Mesenchymal stem cell (in vitro differentiated cells and primary cell): ENCODE measurements around the gene DCLK1.

Experiments used
- DNase-seq: peaks from one replicate; pipeline ENCODE4 v3.0.0-alpha.2; 2013
- H2AFZ ChIP-seq: one replicate; pipeline ENCODE4 v1.6.1; 2013; ENCODE audit warnings: low read depth, mild to moderate bottlenecking, control low read depth, inconsistent platforms, low read length, moderate library complexity
- H2AK5ac ChIP-seq: 2 replicates; pipeline ENCODE4 v1.6.1; 2013; ENCODE audit warnings: low read length, moderate library complexity, mild to moderate bottlenecking, inconsistent platforms; ENCODE audit not compliant: severe bottlenecking
- H2BK120ac ChIP-seq: one replicate; pipeline ENCODE4 v1.6.1; 2013; ENCODE audit warnings: low read depth, mild to moderate bottlenecking, inconsistent platforms, low read length, moderate library complexity
- H2BK12ac ChIP-seq, 2 experiments: one replicate each; pipeline ENCODE4 v1.6.1; 2013; ENCODE audit warnings: inconsistent platforms in 2 of 2, low read length in 2 of 2, mild to moderate bottlenecking in 2 of 2, moderate library complexity in 2 of 2, control low read depth in 1 of 2
- H2BK15ac ChIP-seq: one replicate; pipeline ENCODE4 v1.6.1; 2013; ENCODE audit warnings: mild to moderate bottlenecking, low read depth, inconsistent platforms; ENCODE audit not compliant: poor library complexity, severe bottlenecking
- H2BK5ac ChIP-seq: 2 replicates; pipeline ENCODE4 v1.6.1; 2013; ENCODE audit warnings: low read depth, mild to moderate bottlenecking, low read length, control low read depth, inconsistent platforms; ENCODE audit not compliant: poor library complexity, severe bottlenecking
- H3K14ac ChIP-seq, 2 experiments: one replicate each; pipeline ENCODE4 v1.6.1; 2013; ENCODE audit warnings: inconsistent platforms in 2 of 2, low read length in 2 of 2, control low read depth in 1 of 2, mild to moderate bottlenecking in 1 of 2, moderate library complexity in 1 of 2
- H3K18ac ChIP-seq, 2 experiments: one replicate each; pipeline ENCODE4 v1.6.1; 2013; ENCODE audit warnings: inconsistent platforms in 2 of 2, low read length in 2 of 2, control low read depth in 1 of 2, low read depth in 1 of 2, mild to moderate bottlenecking in 1 of 2
- H3K23ac ChIP-seq, 2 experiments: one replicate each; pipeline ENCODE4 v1.6.1; 2013; ENCODE audit warnings: inconsistent platforms in 2 of 2, low read length in 2 of 2, mild to moderate bottlenecking in 2 of 2, moderate library complexity in 2 of 2, control low read depth in 1 of 2
- H3K27ac ChIP-seq: 2 replicates; pipeline ENCODE4 v1.5.1; 2013; ENCODE audit warnings: mild to moderate bottlenecking, moderate library complexity, low read length, control low read depth, inconsistent platforms; ENCODE audit not compliant: poor library complexity, severe bottlenecking
- H3K27me3 ChIP-seq, 2 experiments: 2 replicates each; pipeline versions ENCODE4 v1.6.1 to v1.7.0; 2013; ENCODE audit warnings: low read length in 2 of 2, mild to moderate bottlenecking in 2 of 2, moderate library complexity in 2 of 2, control low read depth in 1 of 2, inconsistent platforms in 1 of 2; ENCODE audit not compliant: control insufficient read depth in 1 of 2, insufficient read depth in 1 of 2
- H3K36me3 ChIP-seq, 2 experiments: 2 replicates each; pipeline versions ENCODE4 v1.6.1 to v1.7.0; 2013; ENCODE audit warnings: low read length in 2 of 2, control low read depth in 1 of 2, inconsistent platforms in 1 of 2, low read depth in 1 of 2, mild to moderate bottlenecking in 1 of 2; ENCODE audit not compliant: insufficient read depth in 2 of 2, control insufficient read depth in 1 of 2
- H3K4ac ChIP-seq, 2 experiments: one replicate each; pipeline ENCODE4 v1.6.1; 2013; ENCODE audit warnings: inconsistent platforms in 2 of 2, low read length in 2 of 2, mild to moderate bottlenecking in 2 of 2, moderate library complexity in 2 of 2, control low read depth in 1 of 2, low read depth in 1 of 2
- H3K4me1 ChIP-seq: 2 replicates; pipeline ENCODE4 v1.6.1; 2013; ENCODE audit warnings: low read depth, low read length, control low read depth; ENCODE audit not compliant: control insufficient read depth, insufficient read depth
- H3K4me2 ChIP-seq: 2 replicates; pipeline ENCODE4 v1.6.1; 2013; ENCODE audit warnings: low read length, mild to moderate bottlenecking, inconsistent platforms; ENCODE audit not compliant: poor library complexity, severe bottlenecking
- H3K4me3 ChIP-seq, 2 experiments: 2 replicates each; pipeline versions ENCODE4 v1.5.1 to v1.7.0; 2013; ENCODE audit warnings: low read length in 2 of 2, mild to moderate bottlenecking in 2 of 2, control low read depth in 1 of 2, low read depth in 1 of 2; ENCODE audit not compliant: insufficient read depth in 1 of 2
- H3K79me1 ChIP-seq: replicated peaks from 2 replicates; pipeline ENCODE4 v1.6.1; 2013; ENCODE audit warnings: mild to moderate bottlenecking, control low read depth, low read length, inconsistent platforms; ENCODE audit not compliant: poor library complexity, severe bottlenecking
- H3K9ac ChIP-seq: 2 replicates; pipeline ENCODE4 v1.7.0; 2013; ENCODE audit warnings: mild to moderate bottlenecking, low read length, moderate library complexity
- H3K9me3 ChIP-seq: 2 replicates; pipeline ENCODE4 v1.7.0; 2013; ENCODE audit warnings: mild to moderate bottlenecking, low read length; ENCODE audit not compliant: control insufficient read depth
- H4K8ac ChIP-seq: one replicate; pipeline ENCODE4 v1.6.1; 2013; ENCODE audit warnings: inconsistent platforms, mild to moderate bottlenecking, low read length, moderate library complexity
- H4K91ac ChIP-seq: one replicate; pipeline ENCODE4 v1.6.1; 2013; ENCODE audit warnings: mild to moderate bottlenecking, low read length, inconsistent platforms
- WGBS: methylation state at CpG from one replicate; pipeline ENCODE4 v1.1.7; 2013; ENCODE audit warnings: mixed read lengths; 5-methylcytosine and 5-hydroxymethylcytosine counted together

The DCLK1 gene

DNA sequence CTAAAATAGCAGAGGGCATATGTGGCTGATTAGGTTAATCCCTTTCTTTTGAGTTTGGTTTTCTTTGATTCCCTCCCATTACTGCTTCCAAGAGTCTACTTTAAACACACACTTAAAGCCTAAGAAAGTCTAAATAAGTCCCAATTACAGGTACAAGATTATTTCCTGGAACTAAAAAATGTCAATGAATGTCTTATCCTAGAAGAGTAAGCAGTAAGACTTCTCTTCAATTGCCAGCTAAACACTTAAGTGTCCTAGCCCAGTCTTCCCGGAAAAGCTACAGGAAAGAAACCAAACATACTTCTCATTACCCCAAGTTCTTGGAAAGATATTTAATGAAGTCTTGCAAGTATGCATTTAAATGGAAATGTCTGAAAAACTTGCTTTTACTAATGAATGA is 233.1 kb downstream of the DCLK1 start:
- Histone ChIP-seq H3K4me3 (no peak overlapping the region), H3K27me3 (no peaks in the 10 kb centered on the region), H3K4me1 (peaks cover 1% of the 10 kb centered on the region), H2BK5ac (no peak overlapping the region), H3K4ac (no peak overlapping the region), H3K79me1 (no peaks in the 10 kb centered on the region), H3K27ac (no peak overlapping the region), H3K9ac (no peak overlapping the region), H3K23ac (no peak overlapping the region), H2BK15ac (no peak overlapping the region), H4K8ac (no peak overlapping the region), H2BK12ac (no peak overlapping the region), H2AFZ (no peak overlapping the region), H3K9me3 (no peaks in the 10 kb centered on the region), H3K14ac (no peak overlapping the region), H3K18ac (no peak overlapping the region), H3K36me3 (no peaks in the 10 kb centered on the region), H2BK120ac (no peak overlapping the region), H2AK5ac (no peak overlapping the region), H3K4me2 (no peak overlapping the region), H4K91ac (no peak overlapping the region)
- no CpG with 5 or more reads among the region's 1 CpG for WGBS
- DNase-seq, result no peak

DNA sequence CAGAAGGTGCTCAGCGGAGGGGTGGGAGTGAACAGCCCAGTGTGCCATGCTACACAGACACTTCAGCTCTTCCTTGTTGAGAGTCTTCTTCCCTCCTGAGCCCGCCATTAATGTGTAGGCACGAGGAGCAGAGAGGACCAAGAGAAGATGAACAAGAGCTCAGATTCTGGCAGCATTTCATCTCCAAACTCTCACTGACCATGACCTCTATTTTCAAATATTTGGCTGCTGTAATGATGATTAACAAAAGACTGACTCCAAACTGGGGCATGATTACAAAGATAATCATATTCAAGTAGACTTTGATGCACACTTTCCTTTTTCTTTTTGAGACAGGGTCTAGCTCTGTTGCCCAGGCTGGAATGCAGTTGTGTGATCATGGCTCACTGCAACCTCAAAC is 236.5 kb downstream of the DCLK1 start:
- Histone ChIP-seq H3K4me3 (no peak overlapping the region), H2BK12ac (no peak overlapping the region), H3K9ac (no peak overlapping the region), H2AFZ (no peak overlapping the region), H3K9me3 (no peaks in the 10 kb centered on the region), H3K79me1 (no peaks in the 10 kb centered on the region), H2AK5ac (no peak overlapping the region), H4K8ac (no peak overlapping the region), H2BK5ac (no peak overlapping the region), H3K4me2 (no peak overlapping the region), H4K91ac (no peak overlapping the region), H3K18ac (no peak overlapping the region), H3K36me3 (no peaks in the 10 kb centered on the region), H2BK15ac (no peak overlapping the region), H3K23ac (no peak overlapping the region), H2BK120ac (no peak overlapping the region), H3K14ac (no peak overlapping the region), H3K4me1 (peaks cover 1% of the 10 kb centered on the region), H3K27ac (no peak overlapping the region), H3K27me3 (no peaks in the 10 kb centered on the region), H3K4ac (no peak overlapping the region)
- WGBS, result 91% methylated on average over 3 of the region's 3 CpGs
- no peak for DNase-seq

DNA sequence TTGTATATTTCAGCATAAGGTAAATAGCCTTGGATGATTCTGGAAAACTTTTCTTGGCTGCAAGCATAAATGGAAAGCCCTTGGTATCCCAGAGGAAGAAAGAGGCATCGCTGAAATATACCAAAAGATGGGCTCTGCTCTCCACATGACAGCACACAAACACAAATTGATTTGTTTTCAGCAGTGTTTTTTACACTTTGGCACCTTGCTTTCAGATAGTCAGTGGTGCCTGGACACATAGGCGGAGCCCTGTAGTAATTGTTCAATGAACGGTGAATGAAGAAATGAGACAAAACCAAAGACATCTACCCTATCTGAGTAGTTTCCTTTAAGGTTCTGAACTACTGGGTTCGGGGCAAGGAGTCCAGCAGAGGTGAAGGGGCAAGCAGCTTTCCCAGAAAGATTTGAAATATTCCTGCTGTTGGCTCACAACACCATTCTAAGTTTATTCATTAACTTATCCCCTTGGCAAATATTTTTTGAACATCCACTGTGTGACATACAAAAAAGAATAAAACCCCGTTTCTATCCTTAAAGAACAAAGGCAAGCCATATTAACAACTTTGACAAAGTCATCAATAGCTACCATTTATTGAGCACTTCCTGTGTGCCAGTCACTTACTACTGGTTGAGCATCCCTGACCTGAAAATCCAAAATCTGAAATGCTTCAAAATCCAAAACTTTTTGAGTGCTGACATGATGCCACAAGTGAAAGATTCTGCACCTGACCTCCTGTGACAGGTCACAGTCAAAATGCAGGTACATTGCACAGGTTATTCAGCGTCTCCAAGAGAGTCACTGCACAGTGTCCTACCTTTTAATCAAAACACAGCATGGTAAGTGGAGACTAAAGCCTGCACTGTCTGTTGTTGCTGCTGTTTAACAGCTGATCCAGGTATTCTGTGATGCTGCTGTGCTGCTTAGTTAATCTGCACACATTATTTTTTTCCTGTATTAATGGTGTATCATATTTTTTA is 238.1 kb downstream of the DCLK1 start:
- H3K4ac ChIP-seq, result no peak overlapping the region
- H3K79me1 ChIP-seq, result no peaks in the 10 kb centered on the region
- no peaks in the 10 kb centered on the region for H3K27me3 ChIP-seq
- peaks cover 1% of the 10 kb centered on the region for H3K4me1 ChIP-seq
- H3K9me3 ChIP-seq, result no peaks in the 10 kb centered on the region
- H3K4me3 ChIP-seq, result no peak overlapping the region
- H2BK120ac ChIP-seq, result no peak overlapping the region
- no peak overlapping the region for H3K23ac ChIP-seq
- no peak overlapping the region for H3K9ac ChIP-seq
- WGBS, result 79% methylated on average over 5 of the region's 6 CpGs
- H2AFZ ChIP-seq, result no peak overlapping the region
- H3K4me2 ChIP-seq, result no peak overlapping the region
- H4K8ac ChIP-seq, result no peak overlapping the region
- no peaks in the 10 kb centered on the region for H3K36me3 ChIP-seq
- no peak overlapping the region for H3K14ac ChIP-seq
- no peak overlapping the region for H2BK12ac ChIP-seq
- no peak overlapping the region for H3K18ac ChIP-seq
- no peak overlapping the region for H4K91ac ChIP-seq
- no peak overlapping the region for H2BK15ac ChIP-seq
- H3K27ac ChIP-seq, result no peak overlapping the region
- no peak for DNase-seq
- H2BK5ac ChIP-seq, result no peak overlapping the region
- no peak overlapping the region for H2AK5ac ChIP-seq

DNA sequence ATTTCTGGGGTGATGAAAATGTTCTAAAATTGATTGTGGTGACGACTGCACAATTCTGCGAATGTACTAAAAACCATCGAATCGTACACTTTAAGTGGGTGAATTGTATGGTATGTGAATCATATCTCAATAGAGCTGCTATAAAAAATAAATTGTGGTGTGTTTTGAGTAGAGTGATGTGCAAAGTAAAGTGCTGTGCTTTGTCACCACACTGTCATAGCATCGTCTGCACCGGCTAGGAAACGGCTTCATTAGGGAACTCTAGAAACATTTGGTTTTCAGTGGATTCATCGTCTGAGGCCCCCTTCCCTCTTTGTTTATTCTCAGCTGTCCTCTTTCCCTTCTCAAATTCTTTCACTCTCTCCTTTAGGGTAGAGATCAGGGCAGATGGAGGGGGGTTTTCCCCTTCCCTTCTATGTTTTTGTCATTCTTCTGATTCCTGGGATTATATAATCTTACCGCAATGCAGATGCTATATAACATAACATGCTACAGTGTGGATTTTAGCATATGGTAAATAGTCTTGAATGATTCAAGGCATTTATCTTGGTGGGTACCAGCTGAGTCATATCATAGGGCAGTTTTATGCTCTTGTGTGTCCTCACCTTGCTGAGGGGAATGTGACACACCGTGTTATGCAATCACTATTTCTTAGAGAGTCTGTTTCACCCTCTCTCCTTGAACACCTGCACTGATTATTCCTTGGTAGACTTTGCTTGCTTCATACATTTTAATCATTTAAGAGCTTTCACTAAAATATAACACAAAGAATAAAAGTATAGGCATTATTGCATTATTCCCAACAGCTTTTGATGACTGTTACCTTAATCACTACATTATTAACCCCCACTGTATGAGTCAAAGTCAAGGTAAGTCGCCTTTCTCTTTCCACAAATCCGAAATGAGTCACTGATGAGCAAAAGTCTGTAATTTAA is 239.4 kb downstream of the DCLK1 start:
- H3K18ac ChIP-seq, result no peak overlapping the region
- no peak for DNase-seq
- H4K91ac ChIP-seq, result no peak overlapping the region
- no peak overlapping the region for H3K14ac ChIP-seq
- H3K9ac ChIP-seq, result no peak overlapping the region
- H2BK120ac ChIP-seq, result no peak overlapping the region
- no peak overlapping the region for H4K8ac ChIP-seq
- no peak overlapping the region for H2BK15ac ChIP-seq
- no peaks in the 10 kb centered on the region for H3K36me3 ChIP-seq
- no peak overlapping the region for H3K4me2 ChIP-seq
- no peak overlapping the region for H3K4ac ChIP-seq
- no peaks in the 10 kb centered on the region for H3K9me3 ChIP-seq
- no peak overlapping the region for H2BK5ac ChIP-seq
- H2AFZ ChIP-seq, result no peak overlapping the region
- H3K27me3 ChIP-seq, result no peaks in the 10 kb centered on the region
- H2AK5ac ChIP-seq, result no peak overlapping the region
- peaks cover 1% of the 10 kb centered on the region for H3K4me1 ChIP-seq
- no peak overlapping the region for H3K23ac ChIP-seq
- H3K4me3 ChIP-seq, result no peak overlapping the region
- no peaks in the 10 kb centered on the region for H3K79me1 ChIP-seq
- H2BK12ac ChIP-seq, result no peak overlapping the region
- WGBS, result 74% methylated on average over 8 of the region's 12 CpGs
- H3K27ac ChIP-seq, result no peak overlapping the region
